IMR-90 (cell line): ENCODE data around the gene KCNJ10. TPM values are rescaled to one million over a fixed set of nuclear protein-coding genes. Genes with fewer than 3 reads are reported as not detected.
A peak's percentile ranks its signal among the peaks of the same experiment; 100 is the strongest.

Experiments used
- ATAC-seq: fragments of 200-7000 bp; cut with Tn5 transposase; 2 replicates; pipeline ENCODE4 v1.9.1; 2020; ENCODE audit warnings: low read depth, mild to moderate bottlenecking, moderate library complexity
- BruUV-seq: library from RNA; stranded (reverse); fragments of 400-500 nt; replicated peaks from 2 replicates; lab custom pipeline; 2021; lab: Mats Ljungman, UMichigan
- CTCF ChIA-PET: fragments of 300-600 bp; formaldehyde crosslinking; extraction: SDS; loops from one replicate; lab custom pipeline; 2021; ENCODE audit warnings: antibody characterized with exemption; lab: Yijun Ruan, JAX
- POLR2A ChIA-PET: fragments of 300-600 bp; sonication (Branson Sonifier 250); formaldehyde crosslinking; loops from one replicate; lab custom pipeline; 2022; ENCODE audit warnings: antibody characterized with exemption; ENCODE audit not compliant: unreplicated experiment; lab: Charles Lee
- DNase-seq: peaks from one replicate; pipeline ENCODE4 v3.0.0; 2013
- H2AFZ ChIP-seq: replicated peaks from 2 replicates; pipeline ENCODE3; 2013; ENCODE audit warnings: low read length, mild to moderate bottlenecking; ENCODE audit not compliant: poor library complexity
- H2AK5ac ChIP-seq: 2 replicates; pipeline ENCODE4 v1.6.1; 2013; ENCODE audit warnings: low read depth, low read length, inconsistent platforms
- H2AK9ac ChIP-seq: replicated peaks from 2 replicates; pipeline ENCODE3; 2013; ENCODE audit warnings: mild to moderate bottlenecking, low read depth, low read length, moderate library complexity; ENCODE audit not compliant: poor library complexity
- H2BK120ac ChIP-seq: 2 replicates; pipeline ENCODE4 v1.6.1; 2013; ENCODE audit warnings: low read depth, low read length, inconsistent platforms
- H2BK15ac ChIP-seq: 3 replicates; pipeline ENCODE4 v1.6.1; 2013; ENCODE audit warnings: low read depth, low read length, inconsistent platforms
- H2BK20ac ChIP-seq: 2 replicates; pipeline ENCODE4 v1.6.1; 2013; ENCODE audit warnings: low read depth, mild to moderate bottlenecking, inconsistent platforms, low read length, moderate library complexity
- H2BK5ac ChIP-seq: 2 replicates; pipeline ENCODE4 v1.6.1; 2013; ENCODE audit warnings: mild to moderate bottlenecking, low read depth, low read length, inconsistent platforms; ENCODE audit not compliant: poor library complexity, severe bottlenecking
- H3K14ac ChIP-seq: replicated peaks from 2 replicates; pipeline ENCODE4 v1.6.1; 2013; ENCODE audit warnings: low read depth, low read length, inconsistent platforms
- H3K18ac ChIP-seq: 2 replicates; pipeline ENCODE4 v1.6.1; 2013; ENCODE audit warnings: low read depth, low read length, control low read depth
- H3K23ac ChIP-seq: 2 replicates; pipeline ENCODE4 v1.6.1; 2013; ENCODE audit warnings: low read depth, low read length, inconsistent platforms
- H3K27ac ChIP-seq: 2 replicates; pipeline ENCODE4 v1.5.1; 2013; ENCODE audit warnings: mild to moderate bottlenecking, control low read depth, low read length; ENCODE audit not compliant: insufficient read depth
- H3K27me3 ChIP-seq: 2 replicates; pipeline ENCODE4 v1.6.1; 2013; ENCODE audit warnings: low read length; ENCODE audit not compliant: control insufficient read depth, insufficient read depth
- H3K36me3 ChIP-seq: 2 replicates; pipeline ENCODE4 v1.6.1; 2013; ENCODE audit warnings: low read length, mixed read lengths; ENCODE audit not compliant: control insufficient read depth, insufficient read depth
- H3K4ac ChIP-seq: 2 replicates; pipeline ENCODE4 v1.6.1; 2013; ENCODE audit warnings: low read depth, low read length, inconsistent platforms
- H3K4me1 ChIP-seq: 2 replicates; pipeline ENCODE4 v1.6.1; 2013; ENCODE audit warnings: low read length, mixed read lengths; ENCODE audit not compliant: control insufficient read depth, insufficient read depth
- H3K4me2 ChIP-seq: 2 replicates; pipeline ENCODE4 v1.6.1; 2013; ENCODE audit warnings: low read depth, mild to moderate bottlenecking, control low read depth, low read length, moderate library complexity
- H3K4me3 ChIP-seq: 2 replicates; pipeline ENCODE4 v1.5.1; 2013; ENCODE audit warnings: low read depth, mild to moderate bottlenecking, control low read depth, low read length, moderate library complexity; ENCODE audit not compliant: insufficient read depth
- H3K56ac ChIP-seq: 2 replicates; pipeline ENCODE4 v1.6.1; 2013; ENCODE audit warnings: low read length, inconsistent platforms; ENCODE audit not compliant: insufficient read depth; ENCODE audit errors: extremely low read depth
- H3K79me1 ChIP-seq, 2 experiments: 2 replicates each; pipeline ENCODE4 v1.6.1; 2013; ENCODE audit warnings: low read length in 2 of 2, inconsistent platforms in 1 of 2, low read depth in 1 of 2
- H3K9ac ChIP-seq: 2 replicates; pipeline ENCODE4 v1.6.1; 2013; ENCODE audit warnings: low read depth, low read length, control low read depth
- H3K9me1 ChIP-seq: 2 replicates; pipeline ENCODE4 v1.6.1; 2013; ENCODE audit warnings: low read length, inconsistent platforms; ENCODE audit not compliant: insufficient read depth
- H3K9me3 ChIP-seq: 2 replicates; pipeline ENCODE4 v1.6.1; 2013; ENCODE audit warnings: low read length; ENCODE audit not compliant: control insufficient read depth, insufficient read depth
- H4K20me1 ChIP-seq: 2 replicates; pipeline ENCODE4 v1.6.1; 2013; ENCODE audit warnings: low read length, inconsistent platforms; ENCODE audit not compliant: insufficient read depth
- H4K5ac ChIP-seq: 2 replicates; pipeline ENCODE4 v1.6.1; 2013; ENCODE audit warnings: mild to moderate bottlenecking, low read depth, low read length, control low read depth
- H4K8ac ChIP-seq, 2 experiments: 2 replicates each; pipeline ENCODE4 v1.6.1; 2013; ENCODE audit warnings: low read depth in 2 of 2, low read length in 2 of 2, control low read depth in 1 of 2, inconsistent platforms in 1 of 2
- H4K91ac ChIP-seq: 2 replicates; pipeline ENCODE4 v1.6.1; 2013; ENCODE audit warnings: low read depth, low read length, inconsistent platforms; ENCODE audit not compliant: insufficient read depth
- CEBPB ChIP-seq: IDR thresholded peaks from 2 replicates; pipeline ENCODE4 v1.6.1; 2012; ENCODE audit warnings: low read depth, low read length, improper control_type of control experiment
- CHD1 ChIP-seq: IDR thresholded peaks from 2 replicates; pipeline ENCODE4 v1.6.1; 2012; ENCODE audit warnings: low read depth, low read length, improper control_type of control experiment
- FOS ChIP-seq: fragments of 150-350 bp; IDR thresholded peaks from 2 replicates; pipeline ENCODE4 v1.6.1; 2016; ENCODE audit warnings: low read depth, low read length
- MAFK ChIP-seq: IDR thresholded peaks from 2 replicates; pipeline ENCODE4 v1.6.1; 2012; ENCODE audit warnings: low read depth, low read length, improper control_type of control experiment
- MAZ ChIP-seq: IDR thresholded peaks from 2 replicates; pipeline ENCODE4 v1.6.1; 2012; ENCODE audit warnings: low read depth, mild to moderate bottlenecking, low read length, improper control_type of control experiment, moderate library complexity, borderline replicate concordance
- SMC3 ChIP-seq: fragments of 150-350 bp; IDR thresholded peaks from 2 replicates; pipeline ENCODE4 v1.6.1; 2016; ENCODE audit warnings: low read depth, mild to moderate bottlenecking, antibody characterized with exemption, low read length, moderate library complexity
- WGBS, 2 experiments: methylation state at CpG; one replicate each; pipeline versions ENCODE4 v1.1.5 to v1.1.7; 2013; ENCODE audit warnings: missing lambda C conversion rate in 2 of 2; ENCODE audit not compliant: insufficient read length in 1 of 2; ENCODE audit errors: extremely low coverage in 2 of 2; 5-methylcytosine and 5-hydroxymethylcytosine counted together
- dilution Hi-C: fragments of 300-500 bp; cut with HindIII; formaldehyde crosslinking; loops from one replicate; pipeline ENCODE4 v1.14.3; 2018; ENCODE audit warnings: low sequenced_read_pairs; ENCODE audit not compliant: unreplicated experiment
- in situ Hi-C: fragments of 300-500 bp; cut with MboI; formaldehyde crosslinking; loops from 3 replicates; pipeline ENCODE4 v1.14.3; 2019; ENCODE audit warnings: low sequenced_read_pairs, inconsistent platforms, mixed read lengths
- intact Hi-C: fragments of 100-400 bp; cut with micrococcal nuclease; formaldehyde crosslinking; loops from 2 replicates; pipeline ENCODE4 v1.10.0; 2022
- polyA plus RNA-seq, 3 experiments: library from polyadenylated mRNA; depleted of rRNA; stranded (reverse); fragments of >200 nt; gene quantifications; 2 replicates each; pipeline ENCODE4 v1.2.3, GENCODE V29; 2012; ENCODE audit warnings: low replicate concordance in 1 of 3
- total RNA-seq: library from RNA; depleted of rRNA; stranded (reverse); fragments of >200 nt; gene quantifications from 2 replicates; pipeline ENCODE4 v1.2.3, GENCODE V29; 2012
- TF ChIP-seq, protein P1 (sequence below): fragments of 150-350 bp; IDR thresholded peaks from 2 replicates; pipeline ENCODE4 v1.6.1; 2016; ENCODE audit warnings: low read depth, mild to moderate bottlenecking, low read length, moderate library complexity, borderline replicate concordance

The KCNJ10 gene
- total and polyA plus RNA-seq, 2 of the 4 experiments (the other 2 are of a cell fraction), result not detected

DNA sequence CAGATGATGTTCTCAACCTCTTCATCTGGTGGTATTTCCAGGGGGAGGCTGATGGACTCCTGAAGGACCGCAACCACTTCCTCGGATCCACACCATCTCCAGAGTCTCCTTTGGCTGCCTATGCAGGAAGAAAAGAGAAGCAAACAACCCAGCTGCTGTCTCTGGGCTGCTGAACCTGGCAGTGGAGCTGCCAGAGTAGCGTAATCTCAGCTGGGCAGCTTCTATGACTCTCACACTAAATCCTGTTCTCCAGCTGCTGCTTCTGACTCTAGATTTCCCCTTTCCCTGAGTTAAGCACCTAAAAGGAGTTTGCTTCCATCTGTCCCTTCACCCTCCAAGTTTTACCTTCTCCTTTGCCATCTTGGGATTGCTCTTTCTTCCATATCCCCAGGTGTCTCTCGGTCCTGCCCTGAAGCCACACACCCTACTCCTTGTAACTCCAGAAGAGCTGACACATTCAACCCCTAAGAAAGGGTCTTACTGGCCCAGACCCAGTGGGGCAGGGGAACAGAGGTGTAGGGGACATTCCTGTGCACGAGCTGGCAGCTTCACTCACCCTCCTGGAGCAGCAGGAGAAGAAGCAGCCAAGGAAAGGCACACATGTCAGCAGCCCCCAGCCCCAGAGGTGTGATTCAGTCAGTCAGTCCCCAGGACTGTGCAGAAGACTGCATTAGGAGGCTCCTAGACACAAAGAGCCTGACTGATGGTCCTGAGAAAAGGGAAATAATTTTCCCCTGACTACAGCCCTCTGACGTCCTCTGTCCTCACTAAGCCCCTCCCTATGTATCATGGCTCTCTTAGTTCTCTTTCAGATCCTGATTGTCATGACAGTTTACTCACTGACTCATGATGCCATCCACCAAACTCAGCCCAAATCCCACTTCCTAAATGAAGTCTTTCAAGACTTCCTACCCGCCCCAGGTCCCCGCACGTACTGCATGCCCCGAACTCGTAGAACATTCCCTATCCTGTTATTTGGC, 116.1 kb downstream of the KCNJ10 start, which contains the start of gene SLAMF9:
TSS of gene SLAMF9 (minus strand) at position 702 of the 980 bp plus-strand sequence. CDS start at position 602, 100 bp downstream.
- no peaks in the 10 kb centered on the region for H3K9me3 ChIP-seq
- H3K27me3 ChIP-seq, result peaks cover 4% of the 10 kb centered on the region; the same call in 1 of the 2 replicates
- H2BK120ac ChIP-seq, result no peak within 1 kb of the TSS
- H3K23ac ChIP-seq, result no peak within 1 kb of the TSS
- POLR2A ChIA-PET, result no interaction called here
- no peak within 1 kb of the TSS for H2BK20ac ChIP-seq
- in situ Hi-C loops (no loop called here), dilution Hi-C loops (no loop called here), intact Hi-C loops (no loop called here)
- no peak within 1 kb of the TSS for H2AFZ ChIP-seq
- H4K20me1 ChIP-seq, result no peaks in the 10 kb centered on the region
- WGBS, 2 experiments, result 0% methylated on average over 1 of the region's 11 CpGs; no CpG with 5 or more reads in 1 of the 2 experiments
- H2BK5ac ChIP-seq, result no peak within 1 kb of the TSS
- CTCF ChIA-PET, result no interaction called here
- H3K56ac ChIP-seq, result no peak within 1 kb of the TSS
- no peaks in the 10 kb centered on the region for H3K79me1 ChIP-seq
- H2AK9ac ChIP-seq, result no peak within 1 kb of the TSS
- TF ChIP-seq FOS, result no peak
- no peak for TF ChIP-seq SMC3
- TF ChIP-seq, protein P1, sequence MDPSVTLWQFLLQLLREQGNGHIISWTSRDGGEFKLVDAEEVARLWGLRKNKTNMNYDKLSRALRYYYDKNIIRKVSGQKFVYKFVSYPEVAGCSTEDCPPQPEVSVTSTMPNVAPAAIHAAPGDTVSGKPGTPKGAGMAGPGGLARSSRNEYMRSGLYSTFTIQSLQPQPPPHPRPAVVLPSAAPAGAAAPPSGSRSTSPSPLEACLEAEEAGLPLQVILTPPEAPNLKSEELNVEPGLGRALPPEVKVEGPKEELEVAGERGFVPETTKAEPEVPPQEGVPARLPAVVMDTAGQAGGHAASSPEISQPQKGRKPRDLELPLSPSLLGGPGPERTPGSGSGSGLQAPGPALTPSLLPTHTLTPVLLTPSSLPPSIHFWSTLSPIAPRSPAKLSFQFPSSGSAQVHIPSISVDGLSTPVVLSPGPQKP, result no peak
- TF ChIP-seq CHD1, result no peak
- TF ChIP-seq MAZ, result no peak
- TF ChIP-seq MAFK, result no peak
- no peak for TF ChIP-seq CEBPB
- H3K4me2 ChIP-seq, result no peak within 1 kb of the TSS
- DNase-seq (peak; percentile 70), ATAC-seq (peak; percentile 72)
- no peak within 1 kb of the TSS for H2AK5ac ChIP-seq
- no peaks in the 10 kb centered on the region for H3K36me3 ChIP-seq
- H3K4me3 ChIP-seq, result no peak within 1 kb of the TSS
- H4K8ac ChIP-seq, result peak within 1 kb of the TSS in 1 of 2 experiments; percentile 37; a peak in 1 of 4 replicates
- no peak within 1 kb of the TSS for H3K27ac ChIP-seq
- H2BK15ac ChIP-seq, result no peak within 1 kb of the TSS
- no peak within 1 kb of the TSS for H3K4ac ChIP-seq
- no peak within 1 kb of the TSS for H3K18ac ChIP-seq
- H3K9ac ChIP-seq, result no peak within 1 kb of the TSS
- no peak within 1 kb of the TSS; the same call in 1 of the 2 replicates for H4K91ac ChIP-seq
- H4K5ac ChIP-seq, result no peak within 1 kb of the TSS
- no TSS peak for BruUV-seq
- no peak within 1 kb of the TSS for H3K14ac ChIP-seq
- no peaks in the 10 kb centered on the region for H3K9me1 ChIP-seq
- peaks cover 2% of the 10 kb centered on the region; the same call in 1 of the 2 replicates for H3K4me1 ChIP-seq
